MM.1S (cell line): ENCODE data around the gene MZB1.

ENCODE experiments used
- EZH2phosphoT487 ChIP-seq: fragments of 300-600 bp; sonication (generic); IDR thresholded peaks from 2 replicates; pipeline ENCODE4 v1.6.1; 2018; ENCODE audit warnings: antibody characterized with exemption, low read length
- TF ChIP-seq, protein P1 (sequence below): fragments of 300-600 bp; sonication (generic); IDR thresholded peaks from 2 replicates; pipeline ENCODE4 v1.5.1; 2016; ENCODE audit warnings: antibody characterized with exemption, low read length, mixed read lengths

DNA sequence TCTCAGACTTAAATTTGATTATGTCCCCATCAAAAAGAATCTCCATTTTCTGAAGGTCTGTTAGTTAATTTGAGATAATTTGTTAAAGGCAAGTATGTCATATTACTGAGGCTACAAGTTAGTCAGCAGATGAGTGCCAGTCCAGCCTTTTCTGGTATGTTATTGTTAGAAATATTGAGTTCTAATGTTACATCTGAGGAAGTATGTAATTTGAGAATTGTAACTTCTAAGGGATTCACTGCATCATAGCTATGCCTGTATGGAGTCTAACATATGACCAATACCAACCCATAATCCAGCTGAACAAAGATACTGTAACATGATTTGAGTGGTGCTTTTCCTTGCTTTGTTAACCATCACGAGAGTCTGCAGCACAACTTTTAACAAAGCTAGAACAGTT is 20.5 kb downstream of the MZB1 start:
- TF ChIP-seq, protein P1, sequence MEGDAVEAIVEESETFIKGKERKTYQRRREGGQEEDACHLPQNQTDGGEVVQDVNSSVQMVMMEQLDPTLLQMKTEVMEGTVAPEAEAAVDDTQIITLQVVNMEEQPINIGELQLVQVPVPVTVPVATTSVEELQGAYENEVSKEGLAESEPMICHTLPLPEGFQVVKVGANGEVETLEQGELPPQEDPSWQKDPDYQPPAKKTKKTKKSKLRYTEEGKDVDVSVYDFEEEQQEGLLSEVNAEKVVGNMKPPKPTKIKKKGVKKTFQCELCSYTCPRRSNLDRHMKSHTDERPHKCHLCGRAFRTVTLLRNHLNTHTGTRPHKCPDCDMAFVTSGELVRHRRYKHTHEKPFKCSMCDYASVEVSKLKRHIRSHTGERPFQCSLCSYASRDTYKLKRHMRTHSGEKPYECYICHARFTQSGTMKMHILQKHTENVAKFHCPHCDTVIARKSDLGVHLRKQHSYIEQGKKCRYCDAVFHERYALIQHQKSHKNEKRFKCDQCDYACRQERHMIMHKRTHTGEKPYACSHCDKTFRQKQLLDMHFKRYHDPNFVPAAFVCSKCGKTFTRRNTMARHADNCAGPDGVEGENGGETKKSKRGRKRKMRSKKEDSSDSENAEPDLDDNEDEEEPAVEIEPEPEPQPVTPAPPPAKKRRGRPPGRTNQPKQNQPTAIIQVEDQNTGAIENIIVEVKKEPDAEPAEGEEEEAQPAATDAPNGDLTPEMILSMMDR = no peak
- TF ChIP-seq EZH2phosphoT487 = no peak
